OCI-LY7 (cell line): ENCODE results near the gene AKAP12.

Source experiments
- CTCF ChIP-seq: fragments of 200-600 bp; sonication (generic); conservative IDR thresholded peaks from 2 replicates; pipeline ENCODE4 v1.5.1; 2014; ENCODE audit warnings: mild to moderate bottlenecking, antibody characterized with exemption, low read length, moderate library complexity, mixed read lengths
- EZH2phosphoT487 ChIP-seq: fragments of 200-600 bp; sonication (generic); IDR thresholded peaks from 2 replicates; pipeline ENCODE4 v1.6.1; 2018; ENCODE audit warnings: low read depth, borderline replicate concordance, mild to moderate bottlenecking, mixed run types, antibody characterized with exemption, low read length, moderate library complexity, mixed read lengths

DNA sequence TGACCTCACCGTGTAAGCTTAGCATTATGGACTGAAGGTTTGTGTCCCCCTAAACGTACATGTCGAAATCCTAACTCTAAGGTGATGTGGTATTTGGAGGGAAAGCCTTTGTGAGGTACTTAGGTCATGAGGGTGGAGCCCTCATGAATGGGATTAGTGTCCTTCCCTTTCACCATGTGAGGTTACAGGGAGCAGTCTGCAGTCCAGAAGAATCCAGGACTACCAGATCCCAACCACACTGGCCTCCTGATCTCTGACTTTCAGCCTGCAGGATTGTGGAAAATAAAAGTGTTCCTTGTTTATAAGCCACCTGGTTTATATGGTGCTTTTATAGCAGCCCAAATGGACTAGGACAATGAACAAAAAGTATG, 78.2 kb downstream of the AKAP12 start:
- TF ChIP-seq CTCF (no peak), EZH2phosphoT487 (no peak)
